NCI-H2107 (cell line): ENCODE results near the gene ANKRD13C.
"Not testable (repeated sequence)": the region's sequence is repeated elsewhere in the genome, so short reads cannot be mapped to it uniquely, and the experiment has no call there.

Experiments
- DNase-seq: peaks from one replicate; lab custom pipeline; 2025; lab: John Stamatoyannopoulos, UW

The ANKRD13C gene

DNA sequence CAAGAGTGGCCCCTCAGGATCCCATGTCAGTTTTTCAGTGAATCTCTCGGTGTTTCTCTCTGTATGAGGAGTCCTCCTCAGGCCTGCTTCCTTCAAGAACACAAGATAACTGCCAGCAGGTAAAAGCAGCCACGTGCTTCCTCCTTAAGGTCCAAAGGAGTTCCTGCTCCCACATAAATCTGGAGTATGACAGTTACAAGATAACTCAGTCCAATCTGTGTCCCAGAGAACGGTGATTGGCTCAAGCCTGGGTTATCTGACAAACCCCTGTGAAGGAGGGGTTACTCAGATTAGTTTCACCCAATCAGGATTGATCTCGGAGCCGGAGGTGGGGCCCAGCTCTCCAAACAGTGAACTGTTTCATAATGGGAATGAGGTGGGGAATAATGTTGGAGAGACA lies 5.8 kb upstream of the ANKRD13C start:
- DNase-seq, result no peak

DNA sequence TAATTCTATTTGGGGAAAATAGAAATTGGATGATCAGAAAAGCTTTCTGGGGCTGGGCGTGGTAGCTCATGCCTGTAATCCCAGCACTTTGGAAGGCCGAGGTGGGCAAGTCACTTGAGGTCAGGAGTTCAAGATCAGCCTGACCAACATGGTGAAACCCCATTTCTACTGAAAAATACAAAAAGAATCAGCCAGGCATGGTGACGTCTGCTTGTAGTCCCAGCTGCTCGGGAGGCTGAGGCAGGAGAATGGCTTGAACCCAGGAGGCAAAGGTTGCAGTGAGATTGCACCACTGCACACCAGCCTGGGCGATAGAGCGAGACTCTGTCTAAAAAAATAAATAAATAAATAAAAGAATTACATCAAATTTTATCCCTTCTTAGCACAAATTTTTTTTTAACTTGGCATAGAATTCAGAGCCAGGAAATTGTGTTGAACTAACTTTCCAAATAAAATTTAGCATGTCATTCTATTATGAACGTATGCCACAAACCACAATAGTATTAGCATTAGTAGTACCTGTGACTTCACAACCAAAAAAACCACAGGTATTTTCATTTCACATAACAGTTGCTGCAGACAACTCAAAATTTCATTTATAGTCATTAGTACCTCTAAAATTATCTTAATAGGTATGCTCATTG lies 4.5 kb upstream of the ANKRD13C start:
- DNase-seq, result no peak

DNA sequence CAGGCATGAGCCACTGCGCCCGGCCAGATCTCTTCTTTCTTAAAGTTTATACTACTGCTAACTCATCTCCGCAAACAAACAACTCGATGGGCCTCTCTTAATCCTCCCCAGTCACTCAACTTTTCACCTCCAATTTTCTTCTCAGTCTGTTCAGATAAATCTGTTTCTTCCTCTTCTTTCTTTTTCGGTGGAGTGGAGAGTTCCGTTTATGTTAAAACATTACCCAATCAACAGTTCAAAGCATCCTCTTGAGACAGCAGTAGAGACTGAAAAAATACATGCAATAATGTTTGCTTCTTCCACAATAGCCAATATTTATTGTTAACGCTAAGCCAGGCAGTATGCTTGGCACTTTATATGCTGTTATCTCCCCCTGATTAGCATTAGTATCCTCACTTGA lies 1.4 kb upstream of the ANKRD13C start:
- DNase-seq, result no peak

DNA sequence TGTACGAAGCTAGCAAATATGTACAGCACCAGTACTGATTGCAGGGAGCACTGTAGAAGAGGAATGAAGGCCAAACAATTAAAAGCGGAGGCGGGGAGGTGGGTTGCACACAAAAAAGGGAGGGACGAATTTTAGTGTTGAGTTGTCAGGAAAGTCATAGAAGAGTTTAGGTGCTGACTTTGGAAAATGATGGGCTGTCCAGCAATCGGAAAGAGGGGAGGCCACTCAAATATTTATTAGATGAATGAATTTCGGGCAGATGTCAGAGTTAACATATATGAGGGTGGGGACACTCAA lies 537 bp upstream of the ANKRD13C start:
- no peak for DNase-seq

DNA sequence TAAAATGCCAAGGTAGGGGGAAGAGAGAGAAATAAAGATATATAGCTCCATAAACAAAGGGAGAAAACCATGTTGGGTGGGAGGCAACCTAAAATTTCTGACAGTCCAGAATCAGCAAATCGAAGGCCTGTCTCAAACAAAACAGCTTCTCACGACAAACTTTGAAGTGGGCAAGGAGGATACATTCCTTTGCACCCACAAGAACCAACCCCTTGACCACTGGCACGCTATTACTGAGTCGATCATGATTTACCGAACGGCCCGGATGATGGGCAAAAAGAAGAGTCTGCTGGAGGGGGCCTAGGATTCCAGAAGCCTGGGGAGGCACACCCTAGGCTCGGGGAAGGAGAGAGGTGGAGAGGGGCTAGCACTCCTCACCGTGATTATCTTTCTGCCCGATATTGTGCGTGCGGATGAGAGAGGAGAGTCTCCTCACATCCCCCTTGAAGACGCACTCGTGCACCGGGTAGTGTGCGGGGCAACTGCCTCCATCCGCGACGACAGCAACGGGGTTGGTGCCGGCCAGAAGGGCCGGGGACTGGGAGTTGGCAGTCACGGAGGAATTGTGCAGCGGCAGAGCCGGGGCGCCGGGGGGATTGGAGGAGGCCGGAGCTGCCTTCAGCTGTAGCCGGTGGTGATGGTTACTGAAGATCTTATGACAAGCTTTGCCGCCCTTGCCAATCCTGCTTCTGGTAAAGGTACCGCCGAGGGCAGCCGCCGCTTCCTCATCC lies 756 bp downstream of the ANKRD13C start:
- no peak for DNase-seq

DNA sequence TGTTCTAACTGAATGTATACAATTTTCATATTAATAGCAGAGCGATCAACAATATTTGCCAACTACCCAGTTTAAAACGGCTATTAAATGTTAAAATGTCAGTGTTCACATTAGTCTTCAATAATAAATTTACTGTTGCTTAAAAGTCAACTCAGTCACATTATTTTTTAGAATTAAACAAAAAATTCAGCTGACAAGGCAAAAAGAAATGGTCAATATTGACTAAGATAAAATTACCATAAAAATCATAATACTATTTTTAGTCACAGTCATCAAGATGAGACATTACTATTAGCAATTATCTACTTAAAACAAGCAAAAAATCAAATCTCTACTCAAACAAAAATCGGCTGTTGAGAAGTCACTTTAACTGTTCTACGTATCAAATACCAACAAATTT lies 1.5 kb downstream of the ANKRD13C start:
- DNase-seq, result no peak

DNA sequence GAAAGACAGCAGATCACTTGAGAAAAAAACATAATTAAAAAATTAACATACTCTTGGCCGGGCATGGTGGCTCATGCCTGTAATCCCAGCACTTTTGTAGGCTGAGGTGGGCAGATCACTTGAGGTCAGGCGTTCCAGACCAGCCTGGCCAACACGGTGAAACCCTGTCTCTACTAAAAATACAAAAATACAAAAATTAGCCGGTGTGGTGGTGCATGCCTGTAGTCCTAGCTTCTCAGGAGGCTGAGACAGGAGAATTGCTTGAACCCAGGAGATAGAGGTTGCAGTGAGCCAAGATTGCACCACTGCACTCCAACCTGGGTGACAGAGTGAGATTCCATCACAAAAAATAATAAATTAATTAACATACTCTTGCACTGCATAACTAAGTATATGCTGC lies 4.7 kb downstream of the ANKRD13C start:
- DNase-seq, result not testable (repeated sequence)

DNA sequence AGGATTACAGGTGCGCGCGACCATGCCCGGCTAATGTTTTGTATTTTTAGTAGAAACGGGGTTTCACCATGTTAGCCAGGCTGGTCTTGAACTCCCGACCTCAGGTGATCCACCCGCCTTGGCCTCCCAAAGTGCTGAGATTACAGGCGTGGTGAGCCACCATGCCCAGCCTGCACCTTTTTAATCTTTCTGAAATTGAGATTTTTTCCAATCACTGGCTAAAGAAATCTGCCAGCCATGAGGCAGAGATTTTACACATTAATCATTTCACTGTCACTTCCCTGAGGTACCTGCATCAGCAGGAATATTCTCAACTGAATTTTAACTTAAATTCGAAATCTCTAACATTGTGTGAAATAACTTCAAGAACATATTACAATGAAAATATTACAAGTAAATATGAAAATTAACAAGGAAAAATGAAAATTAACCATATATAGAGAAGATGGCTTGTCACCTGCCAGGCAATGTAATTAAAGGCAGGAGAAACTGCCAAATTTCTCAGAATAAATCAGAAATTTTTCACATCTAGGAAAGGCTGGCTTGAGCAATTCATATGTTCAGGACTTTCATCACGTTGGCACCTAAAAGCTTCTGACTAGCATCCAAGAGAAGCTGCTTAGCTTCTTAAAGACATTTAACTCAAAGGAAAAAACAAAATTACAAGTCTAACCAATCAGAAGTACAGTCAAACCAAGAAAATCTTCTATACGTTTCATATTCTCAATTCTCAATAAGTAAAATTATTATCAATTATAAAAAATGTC lies 5.9 kb downstream of the ANKRD13C start:
- no peak for DNase-seq

DNA sequence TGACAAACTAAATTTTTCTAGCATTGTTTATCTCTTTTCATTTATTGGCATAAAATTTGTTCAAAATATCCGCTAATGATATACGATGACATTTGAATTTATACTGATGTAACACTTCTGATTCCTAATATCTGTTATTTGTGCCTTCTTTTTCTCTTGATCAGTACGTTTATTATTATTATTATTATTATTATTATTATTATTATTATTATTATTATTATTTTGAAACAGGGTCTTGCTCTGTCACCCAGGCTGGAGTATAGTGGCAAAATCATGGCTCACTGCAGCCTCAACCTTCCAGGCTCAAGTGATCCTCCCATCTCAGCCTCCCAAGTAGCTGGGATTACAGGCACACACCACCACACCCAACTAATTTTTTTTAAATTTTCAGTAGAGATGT lies 14.9 kb downstream of the ANKRD13C start:
- DNase-seq, result not testable (repeated sequence)

DNA sequence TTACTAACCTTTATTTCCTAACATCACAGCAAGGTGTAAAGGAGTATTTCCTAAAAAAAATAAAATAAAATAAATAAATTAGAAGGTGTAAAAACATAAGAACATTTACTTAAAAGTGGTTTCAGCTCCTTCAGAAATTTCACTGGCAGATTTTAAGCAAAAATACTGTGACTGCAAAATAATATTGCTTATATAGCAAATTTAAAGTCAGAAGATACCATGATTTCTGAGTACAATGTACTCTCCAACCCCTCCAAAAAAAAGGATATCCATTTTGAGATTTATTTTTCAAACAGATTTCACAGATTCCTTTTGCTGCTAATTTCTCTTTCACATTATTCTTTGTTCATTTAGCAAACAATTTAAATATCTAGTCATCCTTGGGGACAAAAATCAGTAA lies 18.5 kb downstream of the ANKRD13C start:
- no peak for DNase-seq

DNA sequence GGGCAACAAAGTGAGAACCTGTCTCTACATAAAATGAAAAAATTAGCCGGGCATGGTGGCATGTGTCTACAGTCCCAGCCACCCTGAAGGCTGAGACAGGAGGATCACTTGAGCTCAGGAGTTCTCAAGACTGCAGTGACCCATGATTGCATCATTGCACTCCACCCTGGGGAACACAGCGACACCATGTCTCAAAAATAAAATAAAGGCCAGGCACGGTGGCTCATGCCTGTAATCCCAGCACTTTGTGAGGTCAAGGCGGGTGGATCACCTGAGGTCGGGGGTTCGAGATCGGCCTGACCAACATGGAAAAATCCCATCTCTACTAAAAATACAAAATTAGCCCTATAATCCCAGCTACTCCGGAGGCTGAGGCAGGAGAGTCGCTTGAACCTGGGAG lies 20.1 kb downstream of the ANKRD13C start:
- no peak for DNase-seq

DNA sequence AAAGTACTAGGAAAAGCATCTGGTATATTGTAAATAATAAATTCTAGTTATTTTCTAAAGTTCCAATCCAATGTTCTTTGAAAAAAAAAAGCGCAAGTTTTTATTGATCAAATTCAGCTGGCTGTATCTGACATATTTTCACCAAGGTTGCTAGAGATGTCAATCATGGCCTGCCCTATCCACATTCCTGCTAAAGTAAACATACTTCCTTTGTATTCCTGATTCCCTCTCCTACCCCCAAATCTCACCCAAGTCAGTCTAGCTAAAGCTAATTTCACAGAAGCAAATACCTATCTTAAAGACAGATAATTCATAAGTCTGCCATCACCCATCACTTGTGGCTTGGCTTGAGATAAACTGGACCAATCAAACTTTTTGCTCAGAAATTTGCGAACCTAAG lies 21.3 kb downstream of the ANKRD13C start:
- DNase-seq, result no peak

DNA sequence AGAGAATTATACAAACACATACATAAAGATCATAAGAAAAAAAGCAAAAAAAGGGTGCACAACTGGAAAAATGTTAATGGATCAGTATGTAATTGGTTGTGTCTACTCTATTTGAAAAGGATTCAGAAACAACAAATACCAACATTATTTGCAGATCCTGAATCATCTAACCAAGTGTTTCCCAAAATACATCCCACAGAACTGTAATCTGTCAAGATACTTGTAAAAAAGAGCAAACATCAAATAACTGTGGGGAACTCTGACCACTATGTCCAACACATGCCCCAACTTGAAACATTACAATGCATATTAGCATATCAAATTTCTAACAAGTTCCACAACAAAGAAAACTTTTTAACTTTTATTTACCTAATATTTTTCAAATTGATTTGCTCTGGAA lies 22.6 kb downstream of the ANKRD13C start:
- no peak for DNase-seq

DNA sequence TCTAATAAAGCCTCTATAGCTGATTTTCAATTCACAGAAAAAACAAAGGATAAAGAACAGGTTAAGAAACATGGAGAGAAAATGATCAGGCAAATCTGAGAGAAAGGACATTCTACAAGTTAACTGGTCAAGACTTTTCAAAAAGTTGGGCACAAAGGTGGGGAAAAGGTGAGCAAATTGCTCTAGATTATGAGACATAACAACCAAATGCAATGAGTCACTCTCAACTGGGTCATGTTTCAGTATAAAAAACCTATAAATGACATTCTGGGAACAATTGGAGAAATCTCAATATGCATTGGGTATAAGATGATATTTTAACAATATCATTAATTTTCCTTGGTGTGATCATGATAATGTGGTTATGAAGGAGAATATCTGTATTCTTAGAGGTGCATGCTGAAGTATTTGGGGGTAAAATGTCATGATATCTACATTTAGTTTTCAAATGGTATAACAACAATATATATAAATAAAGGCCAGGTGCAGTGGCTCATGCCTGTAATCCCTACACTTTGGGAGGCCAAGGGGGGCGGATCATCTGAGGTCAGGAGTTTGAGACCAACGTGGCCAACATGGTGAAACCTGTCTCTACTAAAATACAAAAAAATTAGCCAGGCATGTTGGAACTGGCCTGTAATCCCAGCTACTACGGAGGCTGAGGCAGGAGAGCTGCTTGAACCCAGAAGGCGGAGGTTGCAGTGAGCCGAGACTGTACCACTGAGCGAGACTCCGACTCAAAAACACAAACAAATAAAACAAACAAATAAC lies 27.0 kb downstream of the ANKRD13C start:
- DNase-seq, result no peak

DNA sequence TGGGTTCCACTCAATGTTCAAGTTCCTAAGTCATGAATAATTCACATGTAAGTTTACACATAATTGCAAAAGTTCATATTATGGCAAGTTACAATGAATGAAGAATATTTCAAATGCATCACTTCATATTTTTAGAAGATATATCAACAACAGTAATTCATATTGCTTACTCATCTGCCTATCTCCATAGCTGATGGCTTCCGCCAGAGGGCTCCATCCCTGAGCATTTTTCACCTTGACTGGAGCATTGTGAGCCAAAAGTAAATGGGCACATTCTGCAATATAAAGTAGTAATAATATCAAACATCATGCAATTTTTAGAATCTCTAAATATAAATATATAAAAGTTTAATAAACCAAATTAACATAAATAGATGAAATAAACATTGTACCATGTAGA lies 29.8 kb downstream of the ANKRD13C start:
- no peak for DNase-seq

DNA sequence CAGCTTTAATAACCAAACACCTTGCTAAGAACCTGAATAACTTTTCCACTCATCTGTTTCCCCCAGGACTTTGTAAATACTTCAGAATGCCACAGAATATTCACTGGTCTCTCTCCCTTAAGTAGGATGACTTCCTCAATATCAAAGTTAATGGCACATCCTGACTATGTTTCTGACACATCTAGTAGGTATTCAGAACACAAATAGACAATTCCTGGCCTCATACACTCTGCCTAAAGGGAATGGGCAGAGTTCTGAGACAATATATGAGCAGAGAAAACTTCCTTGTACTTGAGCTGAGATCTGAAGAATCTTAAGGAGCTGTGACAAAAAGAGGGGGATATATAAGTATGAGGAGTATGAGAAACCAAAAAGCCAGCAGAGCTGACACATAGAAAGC lies 34.8 kb downstream of the ANKRD13C start:
- DNase-seq, result no peak

DNA sequence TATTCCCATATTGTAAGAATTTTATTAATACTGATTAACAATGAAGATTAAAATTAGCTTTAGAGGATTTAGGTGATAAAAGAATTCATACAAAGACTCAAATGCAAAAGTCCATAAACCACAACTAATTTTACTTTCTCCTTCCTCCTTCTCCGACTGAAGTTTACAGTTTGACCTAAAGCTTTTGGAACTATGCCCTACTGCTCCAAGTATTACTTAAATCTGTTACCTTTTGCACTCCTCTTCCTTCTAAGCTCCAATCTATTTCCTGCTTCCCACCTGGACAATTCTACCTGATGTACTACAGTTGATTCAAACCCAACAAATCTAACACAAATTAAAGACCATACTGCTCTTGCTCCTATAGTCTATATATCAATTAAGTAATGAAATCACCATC lies 36.3 kb downstream of the ANKRD13C start:
- no peak for DNase-seq

DNA sequence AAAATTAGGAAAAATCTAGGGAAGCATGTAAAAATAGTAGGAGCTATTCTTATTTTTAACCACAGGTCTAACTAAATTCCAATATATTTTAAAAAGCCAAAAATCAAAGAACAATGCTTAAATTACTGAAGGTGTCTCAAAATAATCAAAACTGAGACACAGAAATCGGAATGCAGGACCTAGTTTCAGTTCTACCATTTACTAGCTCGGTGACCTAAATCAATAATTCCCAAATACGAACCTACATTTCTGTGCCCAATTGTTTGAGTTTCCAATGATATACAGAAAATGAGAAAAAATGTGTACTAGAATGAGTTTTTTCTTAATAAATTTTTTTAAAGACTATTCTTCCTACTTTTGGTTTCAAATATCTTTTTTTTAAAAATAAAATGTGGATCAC lies 37.4 kb downstream of the ANKRD13C start:
- DNase-seq, result no peak

DNA sequence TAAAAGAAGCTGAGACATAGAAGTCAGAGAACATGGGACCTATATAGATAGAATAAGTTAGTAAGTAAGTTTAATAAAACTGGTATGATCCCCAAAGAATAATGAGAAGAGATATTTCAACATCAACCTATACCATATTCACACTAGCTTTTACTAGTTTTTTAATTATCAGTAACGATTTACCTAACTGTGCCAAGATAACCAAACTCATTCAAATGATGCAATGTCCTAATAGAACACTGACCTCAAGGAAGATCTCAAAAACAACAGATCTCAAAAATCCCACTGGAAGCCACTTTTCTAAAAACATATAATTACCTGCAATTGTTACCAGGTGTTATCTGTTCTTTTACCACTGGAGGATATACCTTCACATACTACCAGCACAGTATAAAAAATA lies 38.7 kb downstream of the ANKRD13C start:
- no peak for DNase-seq

DNA sequence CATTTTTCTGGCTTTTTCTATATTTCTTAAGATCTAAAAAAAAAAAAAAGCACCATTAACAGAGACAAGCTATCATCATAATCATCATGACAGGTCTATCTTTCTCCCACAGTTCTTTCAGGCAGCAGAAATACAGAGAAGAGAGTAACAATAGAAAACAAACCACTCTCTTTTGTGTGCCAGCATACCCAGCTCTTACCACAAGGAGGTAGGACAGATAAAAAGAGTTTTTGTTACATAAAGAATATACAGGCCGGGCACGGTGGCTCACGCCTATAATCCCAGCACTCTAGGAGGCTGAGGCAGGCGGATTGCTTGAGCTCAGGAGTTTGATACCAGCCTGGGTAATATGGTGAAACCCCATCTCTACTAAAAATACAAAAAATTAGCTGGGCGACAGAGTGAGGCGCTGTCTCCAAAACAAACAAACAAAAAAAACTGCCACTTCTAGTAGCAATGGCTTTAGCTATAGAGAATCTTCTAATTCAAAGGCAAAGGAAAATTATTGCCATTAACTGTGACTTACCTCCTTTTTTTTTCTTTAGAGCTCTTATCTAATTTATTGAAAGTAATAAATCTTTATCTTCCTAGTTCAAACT lies 39.7 kb downstream of the ANKRD13C start:
- no peak for DNase-seq

DNA sequence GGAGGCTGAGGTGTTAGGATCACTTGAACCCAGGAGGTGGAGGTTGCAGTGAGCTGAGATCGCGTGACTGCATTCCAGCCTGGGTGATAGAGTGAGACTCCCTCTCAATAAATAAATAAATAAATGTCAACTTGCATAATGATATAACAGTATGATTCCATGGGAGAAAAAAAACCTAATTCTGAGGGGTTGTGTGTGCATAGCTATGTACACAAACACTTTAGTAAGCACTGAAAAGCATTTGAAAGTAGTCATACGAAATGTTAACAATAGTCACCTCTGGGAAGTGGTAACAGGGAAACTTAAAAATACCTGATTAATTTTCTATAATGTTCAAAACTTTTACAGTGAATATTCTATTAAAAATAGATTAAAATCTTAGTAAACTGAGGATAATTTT lies 43.2 kb downstream of the ANKRD13C start:
- DNase-seq, result no peak

DNA sequence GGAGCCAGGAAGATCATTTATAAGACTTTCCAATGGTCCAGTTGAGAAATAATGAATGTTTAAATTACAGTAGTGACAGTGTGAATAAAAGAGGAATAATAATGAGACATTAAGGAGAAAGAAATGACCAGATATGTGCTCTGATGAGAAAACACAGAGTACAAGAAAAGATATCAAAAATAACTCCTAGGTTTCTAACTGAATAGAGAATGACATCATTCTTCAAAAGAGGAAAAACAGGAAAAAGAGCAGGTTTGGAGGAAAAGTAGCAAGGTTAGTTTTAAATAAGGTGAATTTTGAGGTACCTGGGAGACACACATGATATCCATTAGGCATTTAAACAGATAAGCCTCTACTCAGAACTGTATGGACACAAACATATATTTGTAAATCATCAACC lies 55.0 kb downstream of the ANKRD13C start:
- no peak for DNase-seq
